Hepatocyte (in vitro differentiated cells): ENCODE measurements around the gene MCAT.

Experiments used
- CTCF ChIP-seq: fragments of 200-600 bp; sonication (generic); IDR thresholded peaks from 2 replicates; pipeline ENCODE4 v1.5.1; 2016; ENCODE audit warnings: antibody characterized with exemption, mild to moderate bottlenecking; ENCODE audit not compliant: poor library complexity
- EZH2 ChIP-seq: fragments of 200-600 bp; sonication (generic); IDR thresholded peaks from 2 replicates; pipeline ENCODE4 v1.6.1; 2016; ENCODE audit warnings: antibody characterized with exemption, mild to moderate bottlenecking, borderline replicate concordance
- EZH2phosphoT487 ChIP-seq: fragments of 200-600 bp; sonication (generic); IDR thresholded peaks from one replicate; pipeline ENCODE4 v1.6.1; 2018; ENCODE audit warnings: antibody characterized with exemption, mild to moderate bottlenecking, low read depth, moderate library complexity; ENCODE audit not compliant: unreplicated experiment, severe bottlenecking

- TF ChIP-seq CTCF (no peak), EZH2 (no peak), EZH2phosphoT487 (no peak)
Measured at GRCh38 chr22:43159484-43160178, 16.4 kb upstream of the MCAT start.
